Activated CD4-positive, alpha-beta T cell treated with anti-CD3 and anti-CD28 coated beads, Interleukin-2, amount 10 ng/mL, durations not matched to agents 24 days and 14 days (primary cell): ENCODE data around the gene BMF. TPM values are rescaled to one million over a fixed set of nuclear protein-coding genes. Genes with fewer than 3 reads are reported as not detected.

Experiments used
- DNase-seq: peaks from one replicate; pipeline ENCODE4 v3.0.0; 2022
- H3K27ac Mint-ChIP-seq: one replicate; pipeline ENCODE4 v1.8.0; 2022; ENCODE audit warnings: mild to moderate bottlenecking, mixed read lengths
- H3K27me3 Mint-ChIP-seq: one replicate; pipeline ENCODE4 v1.8.0; 2022; ENCODE audit warnings: mixed read lengths
- H3K36me3 Mint-ChIP-seq: one replicate; pipeline ENCODE4 v1.8.0; 2022; ENCODE audit warnings: low read depth, mild to moderate bottlenecking, mixed read lengths
- H3K4me1 Mint-ChIP-seq: one replicate; pipeline ENCODE4 v1.8.0; 2021; ENCODE audit warnings: mixed read lengths
- H3K4me3 Mint-ChIP-seq: one replicate; pipeline ENCODE4 v1.8.0; 2022; ENCODE audit warnings: mild to moderate bottlenecking, moderate library complexity, mixed read lengths
- H3K9me3 Mint-ChIP-seq: one replicate; pipeline ENCODE4 v1.8.0; 2021; ENCODE audit warnings: mixed read lengths
- intact Hi-C: fragments of 100-400 bp; cut with micrococcal nuclease; formaldehyde crosslinking; loops from one replicate; pipeline ENCODE4 v1.15.1; 2023
- total RNA-seq: library from RNA; stranded (reverse); gene quantifications from 2 replicates; pipeline ENCODE4 v1.2.3, GENCODE V29; 2022

The BMF gene
- total RNA-seq, 1 donor from 2014 or later: 8.4 TPM

- H3K36me3 Mint-ChIP-seq: peaks cover 7% of the 10 kb centered on the region
- H3K4me1 Mint-ChIP-seq: peaks cover 64% of the 10 kb centered on the region
- H3K27ac Mint-ChIP-seq: no peak overlapping the region
- H3K4me3 Mint-ChIP-seq: peak overlapping the region; percentile 4
- intact Hi-C loops: no loop called here
- peaks cover 4% of the 10 kb centered on the region for H3K9me3 Mint-ChIP-seq
- no peak for DNase-seq
- H3K27me3 Mint-ChIP-seq: no peaks in the 10 kb centered on the region
Measured at GRCh38 chr15:40053079-40053830, 55.4 kb downstream of the BMF start.

GRCh38 chr15:40052604-40053003, 56.1 kb downstream of the BMF start:
- H3K4me1 Mint-ChIP-seq: peaks cover 66% of the 10 kb centered on the region
- H3K27me3 Mint-ChIP-seq: no peaks in the 10 kb centered on the region
- peaks cover 10% of the 10 kb centered on the region for H3K36me3 Mint-ChIP-seq
- peaks cover 4% of the 10 kb centered on the region for H3K9me3 Mint-ChIP-seq
- no peak overlapping the region for H3K4me3 Mint-ChIP-seq
- H3K27ac Mint-ChIP-seq: no peak overlapping the region
- no peak for DNase-seq
- intact Hi-C loops: no loop called here

GRCh38 chr15:40051616-40052415, 56.9 kb downstream of the BMF start:
- Mint-ChIP-seq H3K9me3 (peaks cover 4% of the 10 kb centered on the region), H3K4me1 (peaks cover 70% of the 10 kb centered on the region), H3K27me3 (no peaks in the 10 kb centered on the region), H3K36me3 (peaks cover 10% of the 10 kb centered on the region), H3K27ac (no peak overlapping the region), H3K4me3 (no peak overlapping the region)
- intact Hi-C loops: no loop called here
- no peak for DNase-seq

- intact Hi-C loops: no loop called here
- Mint-ChIP-seq H3K4me1 (peaks cover 76% of the 10 kb centered on the region), H3K36me3 (peaks cover 11% of the 10 kb centered on the region), H3K9me3 (peaks cover 4% of the 10 kb centered on the region), H3K27ac (no peak overlapping the region), H3K4me3 (no peak overlapping the region), H3K27me3 (no peaks in the 10 kb centered on the region)
- DNase-seq: no peak
Measured at GRCh38 chr15:40050788-40051470, 57.8 kb downstream of the BMF start.

GRCh38 chr15:40048926-40049475, 59.7 kb downstream of the BMF start:
- DNase-seq: no peak
- H3K36me3 Mint-ChIP-seq: peaks cover 11% of the 10 kb centered on the region

GRCh38 chr15:40048211-40048792, 60.4 kb downstream of the BMF start:
- peak overlapping the region; percentile 77 for H3K4me3 Mint-ChIP-seq
- peaks cover 71% of the 10 kb centered on the region for H3K4me1 Mint-ChIP-seq
- peak; percentile 80 for DNase-seq
- H3K27ac Mint-ChIP-seq: peak overlapping the region; percentile 97
- peaks cover 8% of the 10 kb centered on the region for H3K36me3 Mint-ChIP-seq
- H3K27me3 Mint-ChIP-seq: no peaks in the 10 kb centered on the region
- peaks cover 4% of the 10 kb centered on the region for H3K9me3 Mint-ChIP-seq
- intact Hi-C loops: loop anchor here (5.0 kb wide), 1 partner anchor 274 kb away; the partner anchor contains the start of gene INAFM2

More at GRCh38 chr15:40048926-40049475, 59.7 kb downstream of the BMF start:
- Mint-ChIP-seq H3K27me3 (no peaks in the 10 kb centered on the region), H3K4me1 (peaks cover 77% of the 10 kb centered on the region), H3K4me3 (no peak overlapping the region), H3K9me3 (peaks cover 4% of the 10 kb centered on the region), H3K27ac (peak overlapping the region; percentile 1)
- intact Hi-C loops: loop anchor here (5.0 kb wide), 1 partner anchor 273 kb away; the partner anchor contains the start of gene INAFM2

- Mint-ChIP-seq H3K36me3 (peaks cover 8% of the 10 kb centered on the region), H3K4me1 (peaks cover 68% of the 10 kb centered on the region), H3K9me3 (peaks cover 4% of the 10 kb centered on the region), H3K27me3 (no peaks in the 10 kb centered on the region), H3K27ac (peak overlapping the region; percentile 97), H3K4me3 (peak overlapping the region; percentile 77)
- intact Hi-C loops: loop anchor here (1.0 to 5.0 kb wide), 4 partner anchors 17 to 275 kb away; partner anchors contain the start of gene INAFM2
- DNase-seq: peak; percentile 90
Measured at GRCh38 chr15:40047415-40048210, 61.1 kb downstream of the BMF start.

GRCh38 chr15:40046721-40047414, 61.8 kb downstream of the BMF start:
- H3K9me3 Mint-ChIP-seq: peaks cover 4% of the 10 kb centered on the region
- peak overlapping the region; percentile 97 for H3K27ac Mint-ChIP-seq
- H3K4me3 Mint-ChIP-seq: peak overlapping the region; percentile 59
- intact Hi-C loops: loop anchor here (1.0 to 5.0 kb wide), 4 partner anchors 17 to 275 kb away; partner anchors contain the start of gene INAFM2
- peaks cover 62% of the 10 kb centered on the region for H3K4me1 Mint-ChIP-seq
- no peaks in the 10 kb centered on the region for H3K27me3 Mint-ChIP-seq
- no peak for DNase-seq
- peaks cover 8% of the 10 kb centered on the region for H3K36me3 Mint-ChIP-seq

- Mint-ChIP-seq H3K9me3 (peaks cover 4% of the 10 kb centered on the region), H3K27ac (peak overlapping the region; percentile 85)
Measured at GRCh38 chr15:40045572-40046217, 63.0 kb downstream of the BMF start.

GRCh38 chr15:40044717-40045571, 63.7 kb downstream of the BMF start:
- peaks cover 69% of the 10 kb centered on the region for H3K4me1 Mint-ChIP-seq
- H3K27me3 Mint-ChIP-seq: no peaks in the 10 kb centered on the region
- intact Hi-C loops: loop anchor here (1.0 to 5.0 kb wide), 3 partner anchors 54 to 277 kb away; partner anchors contain the start of gene INAFM2
- DNase-seq: peak; percentile 95
- H3K36me3 Mint-ChIP-seq: peaks cover 4% of the 10 kb centered on the region
- H3K4me3 Mint-ChIP-seq: peak overlapping the region; percentile 64
- H3K9me3 Mint-ChIP-seq: no peaks in the 10 kb centered on the region
- H3K27ac Mint-ChIP-seq: peak overlapping the region; percentile 85

More at GRCh38 chr15:40045572-40046217, 63.0 kb downstream of the BMF start:
- H3K27me3 Mint-ChIP-seq: no peaks in the 10 kb centered on the region
- no peak overlapping the region for H3K4me3 Mint-ChIP-seq
- H3K36me3 Mint-ChIP-seq: peaks cover 8% of the 10 kb centered on the region
- intact Hi-C loops: loop anchor here (1.0 to 5.0 kb wide), 3 partner anchors 53 to 277 kb away; partner anchors contain the start of gene INAFM2
- DNase-seq: no peak
- peaks cover 68% of the 10 kb centered on the region for H3K4me1 Mint-ChIP-seq
